ENCODE measurements around the gene HIPK4.
"Not testable (repeated sequence)": the region's sequence is repeated elsewhere in the genome, so short reads cannot be mapped to it uniquely, and the experiment has no call there.

Gene HIPK4

DNA sequence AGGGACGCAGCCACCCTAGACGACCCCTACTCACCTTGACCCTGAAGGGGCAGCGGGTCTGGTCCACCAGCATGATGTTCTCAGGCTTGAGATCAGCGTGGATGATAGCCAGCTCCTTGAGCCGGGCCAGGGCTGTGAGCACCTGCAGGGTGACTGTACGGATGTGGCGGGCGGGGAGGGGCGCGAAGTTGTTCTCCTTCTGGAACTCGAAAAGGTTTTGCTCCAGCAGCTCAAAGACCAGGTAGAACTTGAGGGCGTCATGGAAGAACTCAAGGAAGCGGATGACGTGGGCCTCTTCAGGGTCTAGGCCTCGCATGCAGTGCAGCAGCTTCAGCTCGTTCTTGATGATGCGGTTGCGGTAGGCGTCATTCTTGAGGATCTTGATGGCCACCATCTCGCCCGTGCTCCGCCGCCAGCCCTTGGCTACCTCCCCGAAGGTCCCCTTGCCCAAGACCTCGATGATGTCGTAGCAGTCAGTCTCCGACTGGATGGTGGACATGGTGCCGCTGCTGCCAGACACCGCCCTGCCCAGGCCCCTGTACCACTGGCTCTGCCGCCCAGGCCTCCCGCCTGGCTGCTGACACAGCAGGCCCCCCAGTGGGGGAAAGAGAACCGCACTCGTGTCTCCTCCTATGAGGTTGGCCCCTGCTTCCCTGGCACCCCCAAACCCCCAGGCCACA lies 437 bp downstream of the HIPK4 start:
- no peak for DNase-seq

DNA sequence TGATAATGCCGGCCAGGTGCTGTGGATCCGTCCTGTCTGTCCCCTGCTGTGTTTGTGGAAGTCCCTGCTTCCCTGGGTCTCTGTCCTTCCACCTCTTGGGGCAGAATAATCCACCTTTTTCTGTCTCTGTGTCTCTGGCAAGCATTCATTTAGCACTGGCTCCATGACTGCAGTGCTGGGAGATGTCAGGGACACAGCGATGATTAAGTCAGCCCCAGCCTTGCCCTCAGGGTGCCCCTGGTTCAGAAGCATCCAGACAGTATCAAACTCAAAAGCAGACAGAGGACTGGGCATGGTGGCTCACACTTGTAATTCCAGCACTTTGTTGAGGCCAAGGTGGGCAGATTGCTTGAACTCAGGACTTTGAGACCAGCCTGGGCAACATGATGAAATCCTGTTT lies 1.5 kb downstream of the HIPK4 start:
- no peak for DNase-seq

DNA sequence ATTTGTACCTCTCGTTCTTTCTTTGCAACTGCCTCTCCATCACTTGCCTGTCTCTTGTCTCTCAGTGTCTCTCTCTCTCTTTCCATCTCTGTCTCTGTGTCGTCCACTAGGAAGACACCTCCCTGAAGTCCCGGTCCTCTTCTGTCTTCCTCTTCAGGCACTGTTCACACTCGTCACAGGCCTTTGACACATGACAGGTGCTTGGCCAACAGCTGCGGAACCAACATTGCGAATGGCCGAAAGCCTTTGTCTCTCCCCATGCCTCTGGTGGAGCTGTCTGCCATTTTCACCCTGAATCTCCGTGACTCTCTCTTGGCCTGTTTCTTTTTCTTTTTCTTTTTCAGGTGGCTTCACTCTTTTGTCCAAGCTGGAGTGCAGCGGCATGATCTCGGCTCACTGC lies 2.8 kb downstream of the HIPK4 start:
- no peak for DNase-seq

DNA sequence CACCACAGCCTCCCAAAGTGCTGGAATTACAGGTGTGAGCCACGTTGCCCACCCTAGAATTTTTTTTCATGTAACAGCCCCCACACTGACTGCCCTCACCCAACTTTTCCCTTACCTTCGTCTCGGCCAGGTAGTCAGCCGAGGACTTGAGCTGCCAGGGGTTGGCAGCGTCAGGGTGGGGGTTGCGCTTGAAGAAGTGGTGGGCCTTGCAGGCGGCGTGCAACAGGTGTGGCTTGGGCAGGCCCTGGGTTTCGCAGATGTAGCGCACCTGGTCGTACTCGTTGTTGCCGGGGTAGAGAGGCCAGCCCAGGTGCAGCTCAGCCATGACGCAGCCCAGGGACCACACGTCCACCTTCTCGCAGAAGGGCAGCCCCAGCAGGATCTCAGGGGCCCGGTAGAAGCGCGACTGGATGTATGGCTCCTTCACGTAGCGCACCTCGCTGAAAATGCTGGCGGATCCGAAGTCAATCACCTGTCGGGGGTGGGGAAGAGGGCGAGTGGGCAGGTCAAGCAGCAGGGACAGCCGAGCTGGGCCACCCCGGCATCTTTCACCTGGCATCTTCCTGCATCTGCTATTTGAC lies 6.2 kb downstream of the HIPK4 start:
- no peak for DNase-seq

DNA sequence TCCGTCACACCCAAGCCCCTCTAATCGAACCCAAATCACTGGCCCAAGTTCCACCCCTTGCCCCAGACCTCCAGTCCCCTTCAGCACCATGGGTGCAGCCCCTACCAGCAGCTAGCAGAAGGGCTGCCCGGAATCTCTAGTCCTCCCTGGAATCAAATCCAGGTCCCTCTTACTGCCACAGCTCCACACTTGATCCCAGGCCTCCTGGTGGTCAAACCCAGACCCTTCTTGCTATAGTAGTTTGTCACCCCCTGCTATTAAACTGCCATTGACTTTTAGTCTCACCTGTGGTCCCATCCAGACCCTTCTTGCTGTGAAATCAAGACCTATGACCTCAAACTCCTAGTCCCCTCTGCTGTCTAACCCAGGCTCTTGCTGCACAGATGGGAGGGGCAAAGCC lies 8.7 kb downstream of the HIPK4 start:
- DNase-seq, result no peak

DNA sequence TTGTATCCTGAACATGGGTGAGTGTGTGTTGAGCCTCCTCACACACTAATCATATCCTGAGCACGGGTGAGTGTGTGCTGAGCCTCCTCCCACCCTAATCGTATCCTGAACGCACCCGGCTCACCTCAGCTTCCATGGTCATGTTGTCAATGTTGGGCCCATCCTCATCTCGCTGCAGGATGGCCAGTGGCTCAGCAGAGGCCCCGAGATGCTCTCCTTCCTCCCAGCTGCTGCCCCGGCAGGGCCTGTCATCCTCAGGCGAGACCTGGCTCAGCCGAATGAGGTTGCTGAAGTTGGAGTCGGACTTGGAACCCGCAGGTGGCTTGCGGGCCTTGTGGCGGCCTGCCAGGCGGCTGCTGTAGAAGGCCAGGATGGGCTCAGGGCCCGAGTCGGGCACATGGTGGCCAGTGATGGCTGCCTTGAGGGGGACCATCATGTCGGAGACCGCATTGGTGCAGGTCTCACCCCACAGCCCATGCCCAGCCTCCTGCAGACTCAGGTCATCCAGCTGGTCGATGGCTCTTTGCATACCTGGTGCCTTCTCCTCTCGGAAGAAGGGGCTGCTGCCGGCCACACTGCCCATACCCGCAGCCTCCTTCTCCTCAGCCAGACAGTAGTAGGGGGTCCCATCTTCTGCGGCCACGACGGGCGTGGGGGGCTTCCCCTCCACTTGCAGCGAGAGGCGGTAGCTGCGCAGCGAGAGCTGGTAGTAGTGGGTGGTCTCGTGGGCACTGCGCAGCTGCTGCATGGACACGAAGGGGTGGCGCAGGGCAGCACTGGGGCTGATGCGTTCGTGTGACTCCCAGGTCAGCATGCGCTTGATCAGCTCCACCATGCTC lies 9.6 kb downstream of the HIPK4 start:
- no peak for DNase-seq

DNA sequence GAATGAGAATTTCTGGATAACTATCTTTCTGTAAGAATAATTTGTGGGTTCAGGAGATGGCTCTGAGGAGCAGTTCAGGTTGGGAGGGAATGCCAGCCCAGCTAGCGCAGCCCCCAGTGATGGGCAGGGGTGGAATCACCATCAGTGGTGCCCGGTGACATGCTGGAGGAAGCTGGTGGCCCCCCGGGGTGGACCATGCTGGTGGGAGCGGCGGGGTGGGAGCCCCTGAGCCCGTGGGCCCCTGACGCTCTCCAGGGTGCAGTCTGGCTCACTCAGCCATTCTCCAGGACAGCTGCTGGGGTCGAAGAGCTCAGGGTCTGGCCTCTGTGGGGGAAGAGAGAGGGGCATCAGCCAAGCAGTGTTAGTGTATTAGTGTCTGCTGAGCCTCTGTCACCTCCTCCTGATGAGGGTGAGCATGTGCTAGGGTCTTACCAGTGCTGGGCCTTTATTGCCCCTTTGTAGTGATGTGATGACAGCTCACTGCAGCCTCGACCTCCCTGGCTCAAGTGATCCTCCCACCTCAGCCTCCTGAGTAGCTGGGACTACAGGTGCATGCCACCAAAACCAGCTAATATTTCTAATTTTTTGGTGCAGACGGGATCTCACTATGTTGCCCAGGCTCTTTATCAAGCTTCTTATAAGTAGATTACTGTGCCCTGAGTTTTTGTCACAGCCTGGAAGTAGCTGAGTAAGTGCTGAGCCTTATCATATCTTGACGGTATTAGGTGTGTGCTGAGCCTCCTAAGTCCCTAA lies 10.4 kb downstream of the HIPK4 start:
- DNase-seq, result no peak

DNA sequence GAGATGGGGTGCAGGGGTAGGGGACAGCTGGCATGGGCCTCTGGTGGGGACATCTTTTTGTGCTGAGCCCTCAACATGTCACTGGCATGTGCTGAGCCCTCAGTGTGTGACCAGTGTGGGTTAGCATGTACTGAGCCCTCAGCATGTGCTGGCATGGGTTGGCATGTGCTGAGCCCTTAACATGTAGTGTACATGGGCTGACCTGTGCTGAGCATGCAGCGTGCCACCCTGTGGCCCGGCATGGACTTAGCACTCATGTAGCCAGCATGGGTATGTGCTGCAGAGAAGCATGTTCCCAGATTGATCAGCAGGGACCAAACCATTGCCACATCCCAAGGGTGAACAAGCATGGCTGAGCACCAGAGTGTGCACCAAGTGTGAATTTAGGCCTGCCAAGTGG lies 11.5 kb downstream of the HIPK4 start:
- no peak for DNase-seq

DNA sequence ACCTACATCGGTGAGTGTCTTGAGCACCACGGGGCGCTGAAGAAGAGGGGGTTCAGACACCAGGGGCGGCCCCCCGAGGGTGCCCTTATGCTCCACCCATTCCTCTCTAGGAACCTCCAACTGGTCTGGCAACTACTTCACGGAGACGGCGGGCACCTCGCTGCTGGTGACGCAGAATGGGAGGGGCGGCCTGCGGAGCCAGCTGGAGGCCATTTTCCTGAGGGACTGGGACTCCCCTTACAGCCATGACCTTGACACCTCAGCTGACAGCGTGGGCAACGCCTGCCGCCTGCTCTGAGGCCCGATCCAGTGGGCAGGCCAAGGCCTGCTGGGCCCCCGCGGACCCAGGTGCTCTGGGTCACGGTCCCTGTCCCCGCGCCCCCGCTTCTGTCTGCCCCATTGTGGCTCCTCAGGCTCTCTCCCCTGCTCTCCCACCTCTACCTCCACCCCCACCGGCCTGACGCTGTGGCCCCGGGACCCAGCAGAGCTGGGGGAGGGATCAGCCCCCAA lies 12.1 kb downstream of the HIPK4 start:
- DNase-seq, result no peak

DNA sequence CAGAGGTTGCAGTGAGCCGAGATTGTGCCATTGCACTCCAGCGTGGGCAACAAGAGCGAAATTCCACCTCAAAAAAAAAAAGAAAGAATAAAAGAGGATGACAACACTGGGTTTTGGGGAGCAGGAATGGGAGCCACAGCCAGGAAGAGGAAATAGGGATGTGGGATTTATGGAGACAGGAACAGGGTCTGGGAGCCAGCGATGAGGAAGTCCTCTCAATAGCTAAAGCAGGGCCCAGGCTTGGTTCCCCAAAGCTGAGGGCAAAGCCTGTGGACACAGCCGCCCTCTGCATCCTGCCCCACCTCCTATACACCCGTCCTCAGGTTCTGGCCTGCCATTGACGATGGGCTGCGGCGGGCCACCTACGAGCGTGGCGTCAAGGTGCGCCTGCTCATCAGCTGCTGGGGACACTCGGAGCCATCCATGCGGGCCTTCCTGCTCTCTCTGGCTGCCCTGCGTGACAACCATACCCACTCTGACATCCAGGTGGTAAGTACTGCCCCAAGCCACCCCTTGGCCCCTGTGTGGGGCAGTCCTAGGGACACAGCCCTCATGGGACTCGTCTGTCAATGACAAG lies 13.6 kb downstream of the HIPK4 start:
- DNase-seq, result no peak

DNA sequence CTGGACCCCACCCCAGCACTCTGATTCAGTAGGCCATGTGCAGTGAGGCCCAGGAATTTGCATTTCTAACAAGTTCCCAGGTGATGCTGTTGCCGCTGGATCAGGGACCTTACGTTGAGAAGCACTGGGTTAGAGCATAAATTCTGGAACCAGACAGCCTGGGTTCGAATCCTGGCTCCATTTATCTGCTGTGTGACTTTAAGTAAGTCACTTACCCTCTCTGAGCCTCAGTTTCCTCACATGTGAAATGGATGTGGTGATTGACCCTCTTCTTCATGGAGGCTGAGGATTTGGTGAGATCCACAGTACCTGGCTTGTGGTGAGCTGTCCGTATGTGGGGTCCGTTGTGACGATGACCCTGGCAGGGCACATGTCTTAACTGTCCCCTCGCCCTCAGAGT lies 15.9 kb downstream of the HIPK4 start:
- no peak for DNase-seq

DNA sequence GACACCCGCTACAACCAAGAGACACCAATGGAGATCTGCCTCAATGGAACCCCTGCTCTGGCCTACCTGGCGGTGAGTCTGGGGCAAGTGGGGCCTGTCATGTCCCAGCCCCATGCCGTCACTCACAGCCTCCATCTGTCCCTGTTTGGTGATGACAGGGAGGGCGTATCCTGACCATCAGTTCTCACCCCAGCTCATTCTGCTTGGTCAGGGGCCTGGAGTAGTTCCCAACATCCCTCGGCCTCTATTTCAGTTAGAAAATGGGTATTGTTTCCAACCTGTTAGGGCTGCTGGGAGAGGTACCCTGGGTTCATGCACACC lies 18.2 kb downstream of the HIPK4 start:
- DNase-seq, result no peak

DNA sequence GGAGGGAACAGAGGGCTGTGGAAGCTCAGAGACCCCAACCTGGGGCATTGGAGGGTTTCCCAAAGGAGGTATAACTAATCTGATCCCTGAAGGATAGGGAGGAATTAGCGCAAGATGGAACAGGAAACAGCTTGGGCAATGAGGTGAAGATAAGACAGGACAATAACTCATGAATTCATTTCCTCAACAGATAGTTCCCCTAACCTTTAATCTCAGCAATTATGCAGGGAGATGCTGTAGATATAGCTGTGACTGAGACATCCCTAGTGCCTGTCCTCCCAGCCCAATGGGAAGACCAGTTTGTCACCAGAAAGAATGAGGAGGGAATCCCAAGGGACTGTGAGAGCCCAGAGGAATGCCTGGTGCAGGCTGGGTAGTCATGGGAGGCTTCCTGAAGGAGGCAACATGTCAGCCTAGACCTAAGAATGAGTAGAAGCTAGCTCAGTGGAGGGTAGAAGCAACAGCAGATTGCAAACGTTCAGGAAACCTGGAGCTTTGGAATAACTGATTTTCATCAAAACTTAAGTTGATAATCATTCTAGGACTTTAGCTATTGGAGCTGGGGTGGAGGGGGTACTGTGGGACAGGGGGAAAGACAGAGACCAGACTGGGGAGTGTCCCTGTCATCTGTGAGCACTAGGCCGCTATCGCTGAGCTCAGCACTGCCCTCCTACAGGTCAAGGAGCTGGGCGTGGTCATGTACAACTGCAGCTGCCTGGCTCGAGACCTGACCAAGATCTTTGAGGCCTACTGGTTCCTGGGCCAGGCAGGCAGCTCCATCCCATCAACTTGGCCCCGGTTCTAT lies 18.8 kb downstream of the HIPK4 start:
- no peak for DNase-seq

DNA sequence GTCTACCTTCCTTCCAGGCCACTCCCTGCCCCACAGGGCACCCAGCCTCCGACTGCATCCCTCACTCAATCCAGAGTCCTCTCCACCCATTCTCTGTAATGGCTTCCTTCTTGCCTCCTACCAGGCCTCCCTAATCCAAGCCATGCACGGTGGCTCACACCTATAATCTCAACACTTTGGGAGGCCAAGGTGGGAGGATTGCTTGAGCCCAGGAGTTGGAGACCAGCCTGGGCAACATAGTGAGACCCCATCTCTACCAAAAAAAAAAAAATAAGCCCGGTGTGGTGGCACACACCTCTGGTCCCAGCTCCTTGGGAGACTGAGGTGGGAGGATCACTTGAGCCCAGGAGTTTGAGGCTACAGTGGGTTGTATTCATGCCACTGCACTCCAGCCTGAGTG lies 19.7 kb downstream of the HIPK4 start:
- not testable (repeated sequence) for DNase-seq

DNA sequence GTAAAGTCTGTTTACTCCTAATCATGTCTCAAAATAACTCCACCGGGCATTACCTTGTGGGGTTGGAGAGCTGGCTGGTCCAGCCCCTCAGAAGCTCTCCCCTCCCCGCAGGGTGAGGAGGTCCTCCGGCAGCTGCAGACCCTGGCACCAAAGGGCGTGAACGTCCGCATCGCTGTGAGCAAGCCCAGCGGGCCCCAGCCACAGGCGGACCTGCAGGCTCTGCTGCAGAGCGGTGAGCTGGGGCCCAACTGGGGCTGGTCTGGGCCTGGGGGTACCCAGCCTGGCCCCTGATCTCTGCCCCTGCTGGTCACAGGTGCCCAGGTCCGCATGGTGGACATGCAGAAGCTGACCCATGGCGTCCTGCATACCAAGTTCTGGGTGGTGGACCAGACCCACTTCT lies 20.2 kb downstream of the HIPK4 start:
- DNase-seq, result no peak

DNA sequence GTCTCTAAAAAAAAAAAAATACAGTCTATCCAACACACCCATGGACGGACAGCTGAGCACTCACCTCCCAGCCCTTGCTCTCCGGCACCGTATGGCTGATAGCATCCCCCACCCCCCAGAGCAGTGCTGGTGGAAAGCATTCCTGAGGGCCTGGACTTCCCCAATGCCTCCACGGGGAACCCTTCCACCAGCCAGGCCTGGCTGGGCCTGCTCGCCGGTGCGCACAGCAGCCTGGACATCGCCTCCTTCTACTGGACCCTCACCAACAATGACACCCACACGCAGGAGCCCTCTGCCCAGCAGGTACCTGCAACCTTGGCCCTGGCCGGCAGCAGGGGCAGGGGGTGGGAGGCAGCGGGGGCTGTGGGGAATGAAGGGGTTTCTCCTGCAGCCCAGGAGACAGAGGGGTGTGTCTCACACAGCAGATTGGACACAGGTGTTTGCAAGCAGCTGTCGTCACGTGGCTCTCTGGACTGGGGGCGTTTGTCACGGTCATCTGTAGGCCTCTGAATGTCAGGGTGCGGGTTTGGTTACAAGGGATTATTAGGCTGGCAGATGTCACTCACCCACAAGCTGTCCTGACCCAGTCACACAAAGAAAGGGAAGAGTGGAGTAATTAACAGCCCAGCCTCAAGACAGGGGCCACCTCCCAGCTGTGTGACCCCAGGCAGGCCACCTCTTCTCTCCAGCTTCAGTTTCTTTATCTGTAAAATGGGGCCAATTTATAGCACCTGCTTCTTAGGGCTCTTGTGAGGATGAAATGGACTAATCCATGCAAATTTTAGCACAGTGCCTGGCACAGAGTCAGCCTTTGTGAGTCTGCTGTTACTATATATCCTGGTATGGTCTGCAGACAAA lies 22.2 kb downstream of the HIPK4 start:
- no peak for DNase-seq

DNA sequence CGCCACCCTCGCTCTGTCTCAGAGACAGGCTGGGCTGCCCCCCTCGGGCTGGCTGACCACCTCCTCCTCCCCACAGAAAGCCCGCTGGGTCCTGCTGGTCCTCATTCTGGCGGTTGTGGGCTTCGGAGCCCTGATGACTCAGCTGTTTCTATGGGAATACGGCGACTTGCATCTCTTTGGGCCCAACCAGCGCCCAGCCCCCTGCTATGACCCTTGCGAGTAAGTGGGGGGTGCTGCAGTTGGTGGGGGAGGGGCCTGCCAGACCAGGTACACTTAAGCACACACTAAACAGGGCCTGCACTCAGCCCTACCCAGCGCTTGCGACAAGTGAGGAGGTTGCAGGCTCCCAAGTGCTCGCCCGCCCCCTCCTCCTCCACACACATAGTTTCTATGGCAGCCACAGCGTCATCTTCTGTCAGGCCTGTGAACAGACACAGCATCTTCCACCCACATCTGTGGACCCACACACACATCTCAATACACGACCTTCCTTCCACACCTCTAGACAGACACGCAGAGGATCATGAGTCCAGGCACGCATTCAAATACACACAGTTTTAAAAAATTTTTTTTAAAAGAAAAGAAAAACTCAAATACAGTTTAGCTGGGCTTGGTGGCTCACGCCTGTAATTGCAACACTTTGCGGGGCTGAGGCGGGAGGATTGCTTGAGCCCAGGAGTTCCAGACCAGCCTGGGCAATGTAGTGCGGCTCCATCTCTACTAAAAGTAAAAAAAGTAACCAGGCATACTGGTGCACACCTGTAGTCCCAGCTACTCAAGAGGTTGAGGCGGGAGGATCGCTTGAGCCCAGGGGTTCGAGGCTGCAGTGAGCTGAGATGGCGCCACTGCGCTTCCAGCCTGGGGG lies 23.1 kb downstream of the HIPK4 start:
- peak; percentile 45 for DNase-seq

DNA sequence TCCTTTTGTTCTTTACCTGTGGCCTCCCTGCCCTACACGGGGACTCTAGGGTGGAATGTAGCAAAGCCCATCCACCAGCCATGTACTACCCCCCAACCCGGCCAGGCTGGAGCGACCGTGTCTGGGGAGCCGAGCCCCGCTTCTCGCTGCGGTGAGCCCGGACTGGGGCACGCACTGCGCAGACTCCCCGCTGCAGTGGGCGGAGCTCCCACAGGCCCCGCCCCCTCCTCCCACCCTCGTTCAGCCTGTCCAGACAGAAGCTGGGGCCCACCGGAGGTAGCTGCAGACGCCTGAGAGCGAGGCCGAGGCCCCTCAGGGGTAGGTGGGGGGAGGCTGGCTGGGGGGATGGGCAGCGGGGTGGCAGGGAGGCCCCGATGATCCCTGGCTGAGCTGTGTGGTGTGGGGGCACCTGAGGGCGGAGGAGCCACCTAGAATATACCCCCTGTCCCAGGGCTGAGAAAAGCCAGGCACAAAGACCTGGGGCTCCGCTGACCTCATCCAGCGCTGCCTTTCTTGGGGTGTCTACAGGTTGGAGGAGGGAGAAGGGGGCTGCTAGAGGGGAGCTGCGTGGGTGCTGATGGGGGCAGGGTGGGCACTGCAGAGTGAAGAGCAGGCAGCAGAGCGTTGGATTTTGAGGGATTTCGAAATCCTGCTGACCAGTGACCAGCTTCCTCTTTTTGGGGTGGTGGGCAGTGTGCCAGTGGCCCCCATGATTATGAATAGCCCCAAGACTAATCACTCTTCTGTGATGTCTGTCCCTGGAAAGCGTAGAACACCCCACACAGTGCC lies 24.2 kb downstream of the HIPK4 start:
- peak; percentile 78 for DNase-seq

DNA sequence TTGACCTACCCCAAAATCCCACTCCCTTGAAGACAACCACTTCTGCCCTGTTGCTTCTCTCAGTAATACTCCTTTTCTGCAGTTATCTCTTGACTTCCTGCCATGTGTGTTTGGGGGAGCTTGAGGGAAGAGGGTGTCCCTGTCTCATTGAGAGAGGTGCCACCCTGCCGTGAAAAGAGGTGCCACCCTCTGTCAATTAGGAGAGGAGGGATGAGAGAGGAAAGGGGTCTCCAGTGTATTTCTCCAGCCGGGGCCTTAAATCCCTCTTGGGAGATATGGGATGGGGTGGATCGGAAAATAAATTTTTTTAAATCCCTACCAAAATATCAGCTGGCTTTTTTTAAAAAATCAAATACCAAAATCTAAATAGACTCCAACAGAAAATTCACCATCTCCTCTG lies 25.0 kb downstream of the HIPK4 start:
- DNase-seq, result no peak

All from fibroblast of upper back skin (primary cell).